NCI-H2107 (cell line): ENCODE results near the gene NANOGP8.

Source experiments
- DNase-seq: peaks from one replicate; lab custom pipeline; 2025; lab: John Stamatoyannopoulos, UW

NANOGP8 gene

DNA sequence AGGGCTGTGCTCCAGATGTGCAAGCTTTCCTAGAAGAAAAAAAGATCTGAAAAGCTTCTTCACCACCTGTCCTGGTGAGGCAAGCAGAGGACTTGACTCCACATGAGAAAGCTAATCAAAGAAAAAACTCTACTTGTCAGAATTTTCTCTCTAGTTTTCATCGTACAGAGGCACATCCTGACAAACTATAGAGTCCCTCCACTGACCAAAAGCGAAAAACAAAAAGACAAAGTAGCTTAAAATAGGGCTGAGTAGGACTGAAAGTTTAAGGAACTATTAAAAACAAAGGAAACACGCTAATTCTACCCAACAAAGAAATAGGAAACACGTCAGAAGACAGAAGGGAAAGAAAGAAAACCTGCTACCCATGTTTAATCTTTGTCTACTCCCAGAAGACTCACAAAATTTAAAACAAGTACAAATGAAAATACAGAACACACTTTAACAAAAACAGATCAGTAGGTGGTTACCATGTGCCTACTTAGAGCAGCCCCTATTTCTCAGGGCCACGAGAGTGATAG, 26.5 kb downstream of the NANOGP8 start:
- DNase-seq = no peak

DNA sequence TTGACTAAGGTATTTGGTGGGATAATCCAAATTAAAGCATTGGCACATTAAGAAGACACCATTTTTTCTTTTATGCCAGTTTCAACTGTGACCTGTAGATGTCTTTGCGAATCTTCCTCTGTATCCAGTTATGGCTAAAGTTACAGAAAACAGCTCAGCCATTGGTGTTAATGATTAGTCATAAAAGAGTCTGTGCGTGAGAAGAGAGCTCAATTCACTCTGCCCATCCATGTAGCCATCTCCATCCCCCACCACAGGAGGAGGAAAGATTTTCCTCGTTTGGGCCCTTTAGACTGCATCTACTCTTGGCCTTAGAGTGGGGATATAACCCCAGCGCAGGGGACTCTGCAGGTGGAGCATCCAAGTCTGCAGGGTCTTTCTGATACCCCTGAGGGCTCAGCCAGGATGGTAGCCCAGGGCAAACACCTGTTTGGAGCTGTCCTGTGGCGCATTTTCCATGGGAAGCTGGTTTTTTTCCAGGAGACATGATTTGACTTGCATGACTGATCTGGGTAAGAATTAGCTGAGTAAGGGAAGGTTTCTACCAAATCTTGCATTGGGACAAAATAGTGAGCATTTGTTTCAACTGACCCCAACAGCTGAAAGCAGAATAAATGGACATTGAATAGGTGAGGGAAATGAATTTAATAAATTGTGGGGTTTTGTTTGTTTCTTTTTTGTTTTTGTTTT, 29.5 kb downstream of the NANOGP8 start:
- no peak for DNase-seq

DNA sequence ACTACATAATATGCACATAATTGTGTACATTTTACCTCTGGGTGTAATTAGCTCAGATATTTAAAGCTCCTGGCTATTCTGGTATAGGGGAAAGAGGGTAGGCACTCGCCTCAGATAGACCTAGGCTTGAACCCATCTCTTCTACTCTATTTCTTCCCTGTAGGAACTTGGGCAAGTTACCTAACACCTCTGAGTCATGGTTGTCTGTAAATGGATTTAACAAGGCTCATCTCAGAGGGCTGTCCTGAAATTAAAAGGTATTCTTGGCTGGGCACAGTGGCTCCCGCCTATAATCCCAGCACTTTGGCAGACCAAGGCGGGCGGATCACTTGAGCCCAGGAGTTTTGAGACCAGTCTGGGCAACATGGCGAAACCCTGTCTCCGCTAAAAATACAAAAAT, 30.7 kb downstream of the NANOGP8 start:
- DNase-seq = no peak

DNA sequence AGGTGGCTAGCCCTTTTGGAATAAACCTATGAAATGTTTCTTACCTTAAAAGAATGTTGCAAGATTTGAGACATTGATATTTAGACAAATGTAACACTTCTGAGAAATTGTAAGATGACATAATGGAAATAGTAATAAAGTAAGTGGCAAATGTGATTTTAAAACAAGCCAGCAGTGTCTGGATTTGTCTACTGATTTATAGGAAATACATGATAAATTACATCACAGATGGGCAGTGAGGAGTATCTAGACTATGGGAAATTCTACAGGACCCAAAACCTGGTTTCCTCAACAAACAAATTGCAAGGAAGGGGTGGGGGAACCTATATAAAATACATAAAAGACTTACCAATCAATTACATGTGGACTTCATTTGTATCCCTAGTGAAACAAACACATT, 37.1 kb downstream of the NANOGP8 start:
- DNase-seq = no peak

DNA sequence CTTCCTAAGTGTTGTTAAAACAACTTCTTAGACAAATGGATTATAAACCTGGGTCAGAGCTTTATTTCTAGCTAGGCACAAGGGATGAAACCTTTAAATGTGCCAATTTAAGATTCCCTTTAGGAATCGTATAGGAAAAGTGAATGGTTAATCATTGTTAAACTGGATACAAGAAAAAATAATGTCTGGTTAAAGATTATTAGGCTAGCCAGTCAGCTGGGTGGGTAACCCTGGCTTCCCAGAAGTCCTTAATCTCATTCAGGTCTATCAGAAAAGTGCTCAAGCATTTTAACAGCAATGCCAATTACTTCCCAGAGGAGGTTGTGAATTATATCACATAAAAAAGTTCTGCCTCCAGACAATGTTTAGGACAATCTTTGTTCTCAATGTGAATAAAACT, 37.6 kb downstream of the NANOGP8 start:
- DNase-seq = no peak

DNA sequence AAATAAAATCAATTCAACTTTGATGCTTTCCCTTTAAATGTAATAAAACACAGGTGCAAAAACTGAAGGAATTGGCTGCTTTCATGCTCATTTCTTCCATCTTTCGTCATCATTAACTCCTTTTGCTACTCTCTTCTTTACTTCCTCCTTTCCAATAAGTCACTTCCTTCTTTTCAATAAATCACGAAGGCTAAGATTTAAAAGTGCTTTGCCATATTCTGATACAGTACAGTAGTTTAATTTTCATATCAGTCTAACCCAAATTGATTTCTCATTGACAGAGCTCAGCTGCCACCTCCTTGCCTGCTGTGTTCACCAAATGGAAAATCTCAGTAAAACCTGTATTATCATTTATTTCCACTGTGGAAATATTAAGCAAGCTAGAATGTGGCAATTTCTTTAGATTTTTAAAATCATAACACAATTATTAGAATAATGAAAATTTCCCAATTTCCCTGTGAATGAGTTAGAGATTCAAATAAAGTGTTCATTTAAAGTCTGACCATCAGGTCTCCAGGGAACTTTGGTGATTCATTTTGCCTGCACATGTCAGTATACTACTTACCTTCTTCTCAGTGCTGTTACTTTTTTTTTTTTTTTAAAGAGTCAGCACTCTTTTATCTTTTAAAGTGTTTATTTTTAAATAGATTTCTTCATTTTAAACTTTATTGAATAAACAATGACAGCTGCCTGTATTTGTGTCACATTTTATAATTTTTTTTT, 41.6 kb downstream of the NANOGP8 start:
- no peak for DNase-seq

DNA sequence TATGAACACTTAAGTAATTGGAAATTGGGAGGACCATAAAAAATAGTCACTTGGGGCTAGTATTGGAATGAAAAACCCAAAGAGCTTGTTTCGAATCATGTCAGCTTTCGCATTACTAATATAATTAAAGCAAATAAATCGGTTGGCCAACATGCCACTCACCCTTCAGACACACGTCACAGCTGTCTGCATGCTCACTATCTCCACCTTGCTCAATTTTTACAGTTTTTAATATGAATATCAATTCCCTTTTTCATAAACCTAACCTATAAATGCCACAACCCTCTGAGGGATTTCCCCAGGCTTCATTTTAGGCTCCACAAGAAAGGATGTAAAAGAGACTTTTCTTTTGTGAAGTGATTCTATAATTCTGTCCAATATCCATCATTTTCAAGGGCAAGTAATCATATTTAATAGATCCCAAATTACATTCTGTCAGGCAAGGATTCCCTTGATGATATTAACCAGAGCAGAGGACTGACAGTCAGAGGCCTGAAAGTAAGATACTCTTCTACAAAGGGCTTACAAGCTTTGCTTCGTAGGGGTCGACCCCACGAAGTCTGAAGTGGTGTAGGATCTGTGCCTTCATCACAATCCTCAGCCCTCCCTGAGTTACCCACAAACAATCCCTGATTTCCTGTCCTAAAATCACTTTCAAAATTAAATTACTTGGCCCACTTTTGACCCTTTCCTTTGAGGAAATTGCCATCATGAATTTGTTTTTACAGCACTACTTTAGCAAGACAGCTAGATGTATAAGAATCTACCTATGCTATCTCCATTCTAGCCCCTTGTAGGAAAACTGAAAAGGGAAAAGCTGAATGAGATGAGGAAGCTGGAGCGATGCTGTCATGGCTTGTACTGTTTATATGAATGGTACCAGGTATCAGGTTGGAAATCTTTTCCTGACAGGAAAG, 44.5 kb downstream of the NANOGP8 start:
- DNase-seq = no peak

DNA sequence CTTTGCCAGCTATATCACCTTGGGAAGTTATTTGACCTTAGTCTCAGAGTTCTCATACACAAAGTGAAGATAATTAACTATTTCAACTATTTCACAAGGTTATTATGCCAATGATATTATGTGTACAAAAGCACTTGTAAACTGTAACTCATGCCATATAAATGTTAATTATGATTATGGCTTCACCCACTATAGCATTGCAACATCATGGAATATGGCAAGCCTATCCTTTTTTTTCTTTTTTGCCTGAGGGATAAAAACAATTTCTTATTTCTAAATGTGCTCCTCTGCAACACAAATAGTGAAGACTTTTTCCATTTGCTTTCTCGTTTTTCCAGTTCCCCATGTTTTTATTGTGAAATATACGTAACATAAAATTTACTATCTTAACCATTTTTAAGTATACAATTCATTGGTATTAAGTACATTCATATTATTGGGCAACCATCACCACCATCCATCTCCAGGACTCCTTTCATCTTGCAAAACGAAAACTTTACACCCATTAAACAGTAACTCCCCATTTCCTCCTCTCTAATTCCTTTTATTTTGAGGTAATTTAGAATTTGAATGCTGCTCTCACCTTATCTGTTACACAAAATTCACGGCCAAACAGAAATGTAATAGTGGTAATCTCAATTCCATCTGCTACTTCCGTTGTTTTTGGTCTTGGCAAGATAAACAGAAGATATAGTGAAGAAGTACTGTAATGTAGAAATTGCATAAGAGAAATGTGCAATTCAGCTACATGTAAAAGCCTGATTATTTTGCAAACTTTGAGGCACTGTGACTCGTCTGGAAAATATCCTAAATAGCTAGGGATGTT, 46.3 kb downstream of the NANOGP8 start:
- DNase-seq = no peak
